ENCODE results near the gene EHMT2.
"Not testable (repeated sequence)": the region's sequence is repeated elsewhere in the genome, so short reads cannot be mapped to it uniquely, and the experiment has no call there.

- TF ChIP-seq YY1 (IDR thresholded peaks at IDR 0.05; ENCODE audit: insufficient read depth, insufficient read length); ZNF274 (IDR thresholded peaks at IDR 0.05; ENCODE audit: low read depth, low read length): not testable (repeated sequence)
Measured at GRCh38 chr6:31906727-31907126, 9.2 kb upstream of the EHMT2 start.

Data from NT2/D1 (cell line).